ENCODE results near the gene B3GNT8. TPM values are rescaled to one million over a fixed set of nuclear protein-coding genes. Genes with fewer than 3 reads are reported as not detected.

B3GNT8 gene
- total and polyA plus RNA-seq, 9 of the 15 experiments (the other 6 are each of a cell fraction or from before 2014, with no cell fraction given): 0.11 to 2.9 (median 0.65) TPM; not detected in 2

- H3K27me3 ChIP-seq (ENCODE audit: control insufficient read depth in 2 of 2, insufficient read depth in 2 of 2, low read length in 2 of 2): peaks cover 0 to 6% of the 10 kb centered on the region in 2 experiments; a peak in 2 of 5 replicates
- no peak overlapping the region for H3K9ac ChIP-seq (ENCODE audit: insufficient read depth in 1 of 2, low read depth in 2 of 2, low read length in 2 of 2)
- CTCF ChIA-PET (ENCODE audit: low intra/inter-chr PET ratio): no interaction called here
- BruUV-seq (replicated peaks): no TSS peak
- no peak overlapping the region for H3K4me3 ChIP-seq
- H3K79me2 ChIP-seq (ENCODE audit: control insufficient read depth, insufficient read depth, low read length): no peaks in the 10 kb centered on the region
- in situ Hi-C loops (cut with MboI): no loop called here
- H3K27ac ChIP-seq (ENCODE audit: extremely low read depth, low read depth, low read length): no peak overlapping the region
- POLR2A ChIA-PET: interaction anchor here (0.9 kb wide), 1 partner anchor 13 kb away, joined by 3 read pairs; no protein-coding TSS in a partner anchor
- no peak overlapping the region for H3K4me2 ChIP-seq (ENCODE audit: insufficient read depth, low read length)
- no peaks in the 10 kb centered on the region for H3K36me3 ChIP-seq (ENCODE audit: control insufficient read depth, insufficient read depth, low read length)
- ATAC-seq (no peak), FAIRE-seq (no peak), DNase-seq (ENCODE audit: extremely low read depth in 1 of 4, low spot score in 3 of 4) (no peak)
- H3K9me3 ChIP-seq (replicated peaks; ENCODE audit: control insufficient read depth, insufficient read depth, low read depth, low read length): no peaks in the 10 kb centered on the region
- H4K20me1 ChIP-seq (replicated peaks; ENCODE audit: control insufficient read depth, insufficient read depth, low read length): no peaks in the 10 kb centered on the region
- intact Hi-C loops (cut with micrococcal nuclease): no loop called here
- no peak for TF ChIP-seq DNMT1 (IDR thresholded peaks at IDR 0.05)
- peak; percentile 8 for TF ChIP-seq PRDM10 (IDR thresholded peaks at IDR 0.05; ENCODE audit: partially characterized antibody)
- WGBS (ENCODE audit: insufficient coverage, low coverage, missing lambda C conversion rate): no CpG with 5 or more reads among the region's 1 CpG
- no peak overlapping the region for H2AFZ ChIP-seq (ENCODE audit: low read depth, low read length)
- no peaks in the 10 kb centered on the region for H3K9me1 ChIP-seq (ENCODE audit: control insufficient read depth, insufficient read depth, low read length)
- no peaks in the 10 kb centered on the region; a peak in 1 of 5 replicates for H3K4me1 ChIP-seq (replicated peaks in 1 of 2; ENCODE audit: control insufficient read depth in 2 of 2, insufficient read depth in 2 of 2, low read length in 2 of 2)
Measured at GRCh38 chr19:41457241-41457640, 30.1 kb upstream of the B3GNT8 start.

Data from K562 (cell line).